Anterior cingulate cortex (tissue), 58 donors: ENCODE data around the gene PTPRS.

Experiments used
- DNase-seq, 58 donors: peaks; one replicate each; lab custom pipeline; 2025; lab: John Stamatoyannopoulos, UW

Gene PTPRS

DNA sequence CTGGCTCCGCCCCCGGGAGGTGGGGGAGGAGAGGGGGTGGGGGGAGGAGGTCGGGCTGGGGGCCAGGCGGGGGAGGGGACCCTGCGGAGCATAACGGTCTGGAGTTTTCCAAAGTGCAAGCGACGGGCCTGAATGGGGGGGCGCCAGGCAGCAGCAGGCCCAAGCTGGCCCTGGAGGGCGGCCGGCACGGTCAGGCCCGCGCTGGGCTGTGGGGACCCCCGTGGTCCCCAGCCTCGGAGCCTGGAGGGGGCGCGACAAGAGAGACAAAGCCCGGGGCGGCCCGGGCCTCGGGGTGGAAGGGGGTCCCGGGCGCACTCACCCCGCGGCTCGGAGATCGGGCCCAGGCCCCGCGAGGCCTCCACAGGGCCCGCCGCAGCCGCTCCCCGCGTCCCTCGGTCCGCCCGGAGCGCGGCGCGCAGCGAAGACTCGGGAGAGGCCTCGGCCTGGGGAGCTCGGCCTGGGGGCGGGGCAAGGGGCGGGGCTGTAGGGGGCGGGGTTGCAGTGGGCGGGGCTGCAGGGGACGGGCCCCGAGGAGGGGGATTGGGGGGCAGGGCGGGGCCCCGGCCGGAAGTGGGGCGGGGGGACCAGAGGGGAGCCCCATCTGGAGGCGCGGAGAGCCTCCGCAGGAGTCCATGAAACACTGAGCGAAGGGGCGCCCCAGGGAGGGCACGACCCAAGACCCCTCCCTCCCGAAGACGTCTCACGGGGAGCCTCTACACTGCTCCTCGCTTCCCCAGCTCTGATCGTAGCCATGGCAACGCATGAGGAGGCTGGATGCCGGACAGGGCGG, 47.6 kb downstream of the PTPRS start:
- peak in 56 of 58 donors; percentile 8 to 83 (median 66) for DNase-seq

DNA sequence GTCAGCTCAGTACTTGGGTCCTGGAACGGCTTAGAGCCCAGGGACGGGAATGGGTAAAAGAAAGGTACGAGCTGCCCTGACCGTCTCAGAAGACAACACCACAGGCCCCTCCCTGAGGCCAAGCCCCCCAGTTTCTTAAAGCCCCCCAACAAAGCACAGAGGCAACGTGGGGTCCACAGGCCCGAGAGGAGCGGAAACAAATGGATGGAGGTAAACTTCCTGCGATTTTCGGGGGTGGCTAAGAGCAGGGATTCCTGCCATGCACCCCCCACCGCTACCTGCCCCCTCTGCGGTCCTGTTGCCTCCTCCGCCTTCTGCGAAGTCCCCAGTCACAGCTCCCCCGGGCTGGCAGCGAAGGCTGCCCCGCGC, 48.2 kb downstream of the PTPRS start:
- peak in 3 of 58 donors; percentile 15 to 30 (median 25) for DNase-seq

DNA sequence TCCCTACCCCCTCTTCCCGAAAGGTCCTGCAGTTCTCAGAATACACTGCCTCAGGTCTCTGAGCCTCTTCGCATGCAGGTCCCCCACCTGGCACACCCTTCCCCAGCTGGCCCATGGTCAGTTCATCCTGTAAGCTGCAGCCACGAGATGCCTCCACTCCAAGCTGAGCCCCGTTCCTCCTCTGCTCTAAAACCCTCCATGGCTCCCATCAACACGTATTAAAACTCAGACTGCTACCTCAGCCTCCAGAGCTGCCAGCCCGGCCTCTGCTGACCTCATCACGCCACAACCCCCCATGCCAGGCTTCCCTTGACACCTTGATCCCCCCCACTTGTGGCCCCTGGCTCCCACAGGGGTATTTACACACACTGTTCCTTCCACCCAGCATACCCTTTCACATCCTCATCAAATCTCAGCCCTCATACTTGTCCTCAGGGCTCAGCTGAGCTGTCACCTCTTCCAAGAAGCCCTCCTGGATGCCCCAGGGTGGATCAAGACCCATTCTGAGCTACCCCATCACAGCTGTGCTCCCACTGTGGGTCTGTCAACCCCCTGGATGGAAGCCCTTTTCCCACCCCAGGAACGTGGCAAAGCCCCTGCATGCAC, 48.9 kb downstream of the PTPRS start:
- DNase-seq = no peak
